CD4-positive, alpha-beta T cell (primary cell): ENCODE data around the gene ANKLE1. TPM values are rescaled to one million over a fixed set of nuclear protein-coding genes. Genes with fewer than 3 reads are reported as not detected.

ENCODE experiments used
- ATAC-seq: fragments of 200-7000 bp; cut with Tn5 transposase; one replicate; pipeline ENCODE4 v1.10.0; 2022; ENCODE audit warnings: mild to moderate bottlenecking; ENCODE audit not compliant: poor library complexity
- CTCF ChIA-PET: fragments of 350-600 bp; sonication (Branson Sonifier 250); formaldehyde crosslinking; loops from one replicate; lab custom pipeline; 2021; ENCODE audit warnings: antibody characterized with exemption, inconsistent platforms; lab: Charles Lee
- POLR2A ChIA-PET: fragments of 350-600 bp; sonication (Branson Sonifier 250); formaldehyde crosslinking; loops from one replicate; lab custom pipeline; 2021; ENCODE audit warnings: antibody characterized with exemption, inconsistent platforms; lab: Charles Lee
- DNase-seq, 14 experiments: peaks; one replicate each; pipeline ENCODE4 v3.0.0-alpha.2; 2013 to 2020; ENCODE audit warnings: mixed read lengths in 2 of 14
- H3K27ac ChIP-seq, 2 donors: one replicate each; pipeline versions ENCODE4 v1.5.1 to v1.7.0; 2013; ENCODE audit warnings: low read length in 2 of 2, low read depth in 1 of 2, mild to moderate bottlenecking in 1 of 2
- H3K27me3 ChIP-seq, 2 experiments: 1 replicate in 1 of 2; 2 replicates in 1 of 2; pipeline versions ENCODE4 v1.6.1 to v1.7.0; 2013; ENCODE audit warnings: low read length in 2 of 2, control low read depth in 1 of 2, mild to moderate bottlenecking in 1 of 2, moderate library complexity in 1 of 2; ENCODE audit not compliant: insufficient read depth in 2 of 2, control insufficient read depth in 1 of 2
- H3K36me3 ChIP-seq: one replicate; pipeline ENCODE4 v1.6.1; 2013; ENCODE audit warnings: low read length, control low read depth; ENCODE audit not compliant: insufficient read depth
- H3K4me1 ChIP-seq: one replicate; pipeline ENCODE4 v1.6.1; 2013; ENCODE audit warnings: low read length, control low read depth; ENCODE audit not compliant: insufficient read depth
- H3K4me3 ChIP-seq: one replicate; pipeline ENCODE4 v1.5.1; 2013; ENCODE audit warnings: mild to moderate bottlenecking, low read length, moderate library complexity
- H3K9me3 ChIP-seq, 2 experiments: 1 replicate in 1 of 2; 2 replicates in 1 of 2; pipeline versions ENCODE4 v1.6.1 to v1.7.0; 2013; ENCODE audit warnings: low read length in 2 of 2, mild to moderate bottlenecking in 2 of 2, control low read depth in 1 of 2, moderate library complexity in 1 of 2; ENCODE audit not compliant: control insufficient read depth in 1 of 2, insufficient read depth in 1 of 2
- H3K27ac Mint-ChIP-seq: one replicate; pipeline ENCODE4 v1.8.0; 2020; ENCODE audit warnings: mixed read lengths
- H3K27me3 Mint-ChIP-seq: one replicate; pipeline ENCODE4 v1.8.0; 2021; ENCODE audit warnings: mixed read lengths
- H3K36me3 Mint-ChIP-seq: one replicate; pipeline ENCODE4 v1.8.0; 2021; ENCODE audit warnings: low read depth, mixed read lengths
- H3K4me1 Mint-ChIP-seq: one replicate; pipeline ENCODE4 v1.8.0; 2021; ENCODE audit warnings: low read depth, mixed read lengths
- H3K4me3 Mint-ChIP-seq: one replicate; pipeline ENCODE4 v1.8.0; 2020; ENCODE audit warnings: mild to moderate bottlenecking, mixed read lengths
- H3K9me3 Mint-ChIP-seq: one replicate; pipeline ENCODE4 v1.8.0; 2020; ENCODE audit warnings: mixed read lengths
- intact Hi-C, 2 experiments: fragments of 100-400 bp; cut with DNase I in 1 of 2; cut with micrococcal nuclease in 1 of 2; formaldehyde crosslinking; loops; one replicate each; pipeline versions ENCODE4 v1.15.1 to v1.9.0; 2023 to 2025; cut with DNase I, micrococcal nuclease
- total RNA-seq, 174 experiments: library from RNA in 2 of 174; stranded (reverse) in 2 of 174; gene quantifications; one replicate each; pipeline ENCODE4 v1.2.3 and lab custom pipeline; 2021 to 2026
- TF ChIP-seq, protein P1 (sequence below): fragments of 200-600 bp; IDR thresholded peaks from one replicate; pipeline ENCODE4 v1.8.0; 2022; ENCODE audit warnings: antibody characterized with exemption, mild to moderate bottlenecking

The ANKLE1 gene
- total RNA-seq, 2 experiments from 2014 or later = 0.85 to 1.9 TPM

DNA sequence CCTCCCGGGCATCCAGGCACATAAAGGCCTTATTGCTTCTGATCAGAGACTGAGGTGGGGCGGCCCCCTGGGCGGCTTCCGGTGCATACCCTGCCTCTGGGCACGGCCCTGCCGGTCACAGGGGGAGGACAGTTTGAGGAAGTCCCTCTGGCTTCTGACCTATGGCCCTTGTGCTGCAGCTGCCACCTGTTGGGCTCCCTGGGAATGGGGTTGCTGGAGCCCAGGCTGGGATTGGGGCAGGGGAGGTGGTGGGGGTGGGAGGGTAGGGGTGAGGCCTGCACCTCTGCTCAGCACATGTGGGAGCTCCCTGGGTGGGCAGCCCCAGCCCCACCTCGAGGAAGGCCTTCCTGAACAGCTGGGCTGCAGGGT is 42.2 kb downstream of the ANKLE1 start:
- H3K9me3 Mint-ChIP-seq = no peaks in the 10 kb centered on the region
- TF ChIP-seq, protein P1, sequence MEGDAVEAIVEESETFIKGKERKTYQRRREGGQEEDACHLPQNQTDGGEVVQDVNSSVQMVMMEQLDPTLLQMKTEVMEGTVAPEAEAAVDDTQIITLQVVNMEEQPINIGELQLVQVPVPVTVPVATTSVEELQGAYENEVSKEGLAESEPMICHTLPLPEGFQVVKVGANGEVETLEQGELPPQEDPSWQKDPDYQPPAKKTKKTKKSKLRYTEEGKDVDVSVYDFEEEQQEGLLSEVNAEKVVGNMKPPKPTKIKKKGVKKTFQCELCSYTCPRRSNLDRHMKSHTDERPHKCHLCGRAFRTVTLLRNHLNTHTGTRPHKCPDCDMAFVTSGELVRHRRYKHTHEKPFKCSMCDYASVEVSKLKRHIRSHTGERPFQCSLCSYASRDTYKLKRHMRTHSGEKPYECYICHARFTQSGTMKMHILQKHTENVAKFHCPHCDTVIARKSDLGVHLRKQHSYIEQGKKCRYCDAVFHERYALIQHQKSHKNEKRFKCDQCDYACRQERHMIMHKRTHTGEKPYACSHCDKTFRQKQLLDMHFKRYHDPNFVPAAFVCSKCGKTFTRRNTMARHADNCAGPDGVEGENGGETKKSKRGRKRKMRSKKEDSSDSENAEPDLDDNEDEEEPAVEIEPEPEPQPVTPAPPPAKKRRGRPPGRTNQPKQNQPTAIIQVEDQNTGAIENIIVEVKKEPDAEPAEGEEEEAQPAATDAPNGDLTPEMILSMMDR = no peak
- ChIA-PET CTCF (no interaction called here), POLR2A (no interaction called here)
- H3K36me3 ChIP-seq = peaks cover 28% of the 10 kb centered on the region
- peaks cover 24% of the 10 kb centered on the region for H3K36me3 Mint-ChIP-seq
- peak in 4 of 14 experiments; percentile 20 to 46 (median 40) for DNase-seq
- peaks cover 0 to 7% of the 10 kb centered on the region in 2 experiments for H3K9me3 ChIP-seq
- H3K27me3 ChIP-seq = no peaks in the 10 kb centered on the region
- H3K27ac ChIP-seq = no peak overlapping the region
- H3K4me3 ChIP-seq = no peak overlapping the region
- no peak for ATAC-seq
- no peaks in the 10 kb centered on the region for H3K27me3 Mint-ChIP-seq
- H3K4me1 ChIP-seq = peaks cover 15% of the 10 kb centered on the region
- intact Hi-C loops = no loop called here
- peak overlapping the region; percentile 38 for H3K4me3 Mint-ChIP-seq
- H3K4me1 Mint-ChIP-seq = peaks cover 7% of the 10 kb centered on the region
- no peak overlapping the region for H3K27ac Mint-ChIP-seq

DNA sequence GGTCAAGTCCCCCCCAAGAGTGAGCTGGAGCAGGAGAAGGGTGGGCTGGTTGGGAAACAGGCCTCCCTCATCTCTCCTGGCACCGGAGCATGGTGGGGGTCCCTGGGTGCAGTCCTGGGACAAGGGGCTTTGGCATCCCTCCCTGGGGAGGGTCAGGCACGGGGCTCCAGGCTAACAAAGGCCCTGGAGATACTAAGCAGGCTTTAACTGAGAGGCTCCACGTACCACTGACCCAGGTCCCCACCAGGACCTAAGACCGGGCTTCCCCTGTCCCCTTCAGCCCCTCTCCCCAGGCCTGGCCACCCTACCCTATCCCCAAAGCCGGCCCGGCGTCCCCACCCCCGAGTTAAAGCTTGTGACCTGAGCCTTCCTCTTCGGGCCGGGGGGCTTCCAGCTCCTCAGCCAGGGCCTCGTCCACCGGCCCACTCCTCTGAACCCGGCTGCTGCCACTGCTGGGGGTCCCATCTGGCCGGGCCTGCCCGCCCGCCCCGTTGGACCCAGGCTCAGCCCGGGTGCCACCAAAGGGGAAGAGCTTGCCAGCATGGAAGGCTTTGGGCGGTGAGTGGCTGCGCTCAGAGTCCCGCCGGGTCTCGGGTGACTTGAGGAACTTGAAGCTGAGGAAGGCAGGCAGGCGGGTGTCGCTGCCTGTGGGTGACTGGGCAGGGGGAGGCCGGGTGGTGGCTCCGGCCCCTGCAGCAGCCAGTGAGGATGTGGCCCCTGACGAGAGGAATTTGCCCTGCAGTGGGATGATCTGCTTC is 42.8 kb downstream of the ANKLE1 start:
- Mint-ChIP-seq H3K36me3 (peaks cover 19% of the 10 kb centered on the region), H3K4me3 (no peak overlapping the region), H3K27me3 (no peaks in the 10 kb centered on the region), H3K4me1 (peaks cover 10% of the 10 kb centered on the region), H3K27ac (no peak overlapping the region), H3K9me3 (no peaks in the 10 kb centered on the region)
- H3K4me1 ChIP-seq = peaks cover 21% of the 10 kb centered on the region
- H3K27me3 ChIP-seq = no peaks in the 10 kb centered on the region
- intact Hi-C loops = no loop called here
- H3K9me3 ChIP-seq = peaks cover 0 to 7% of the 10 kb centered on the region in 2 experiments
- no peak overlapping the region for H3K4me3 ChIP-seq
- peaks cover 22% of the 10 kb centered on the region for H3K36me3 ChIP-seq
- ChIA-PET CTCF (no interaction called here), POLR2A (no interaction called here)
- H3K27ac ChIP-seq = no peak overlapping the region
- TF ChIP-seq, protein P1 = no peak
- DNase-seq = no peak
- ATAC-seq = no peak

DNA sequence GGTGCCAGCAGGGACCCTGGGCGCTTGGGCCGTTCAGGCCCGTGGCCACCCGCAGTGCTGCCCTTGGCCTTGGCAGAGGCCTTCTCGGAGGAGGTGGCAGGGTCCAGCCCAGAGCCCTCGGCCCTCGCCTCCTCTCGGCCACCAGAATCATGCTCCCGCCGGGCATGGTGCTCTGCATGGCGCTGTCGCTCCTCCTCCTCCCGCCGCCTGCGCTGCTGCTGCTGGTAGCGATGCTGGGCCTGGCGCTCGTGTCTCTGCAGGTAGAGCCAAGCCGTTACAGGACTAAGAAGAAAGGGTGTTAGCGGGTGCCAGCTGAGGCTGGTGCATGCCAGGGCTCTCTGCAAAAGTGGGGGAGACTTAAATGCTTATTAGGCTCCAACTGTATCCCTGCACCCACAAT is 43.4 kb downstream of the ANKLE1 start:
- ATAC-seq (no peak), DNase-seq (peak in 1 of 14 experiments; percentile 40)
- no peak overlapping the region for H3K27ac Mint-ChIP-seq
- peaks cover 13% of the 10 kb centered on the region for H3K36me3 Mint-ChIP-seq
- H3K9me3 ChIP-seq = peaks cover 0 to 7% of the 10 kb centered on the region in 2 experiments
- H3K9me3 Mint-ChIP-seq = no peaks in the 10 kb centered on the region
- peaks cover 16% of the 10 kb centered on the region for H3K36me3 ChIP-seq
- no peaks in the 10 kb centered on the region for H3K27me3 ChIP-seq
- no peak overlapping the region for H3K4me3 Mint-ChIP-seq
- ChIA-PET CTCF (interaction anchor here (2.2 kb wide), 1 partner anchor 33 kb away, joined by 10 read pairs; no protein-coding TSS in a partner anchor), POLR2A (interaction anchor here (1.6 kb wide), 1 partner anchor 16 kb away, joined by 4 read pairs; the partner anchor contains the start of gene DDA1)
- H3K4me3 ChIP-seq = no peak overlapping the region
- TF ChIP-seq, protein P1 = no peak
- intact Hi-C loops = no loop called here
- H3K27me3 Mint-ChIP-seq = no peaks in the 10 kb centered on the region
- peaks cover 27% of the 10 kb centered on the region for H3K4me1 ChIP-seq
- H3K27ac ChIP-seq = no peak overlapping the region
- H3K4me1 Mint-ChIP-seq = peaks cover 15% of the 10 kb centered on the region
